G401.6 (cell line): ENCODE measurements around the gene MAP3K1.

Source experiments
- FAIRE-seq: peaks from 2 replicates; lab custom pipeline; 2012; peaks lifted over from hg19 to GRCh38; lab: Jason Lieb, UNC

MAP3K1 gene

GRCh38 chr5:56849671-56850070, 34.3 kb downstream of the MAP3K1 start:
- no peak for FAIRE-seq

GRCh38 chr5:56850423-56850822, 35.1 kb downstream of the MAP3K1 start:
- no peak for FAIRE-seq

GRCh38 chr5:56851258-56851941, 36.1 kb downstream of the MAP3K1 start:
- no peak for FAIRE-seq

GRCh38 chr5:56852228-56853000, 37.1 kb downstream of the MAP3K1 start:
- FAIRE-seq = no peak

GRCh38 chr5:56853698-56854097, 38.3 kb downstream of the MAP3K1 start:
- no peak for FAIRE-seq

GRCh38 chr5:56854920-56855319, 39.6 kb downstream of the MAP3K1 start:
- no peak for FAIRE-seq

GRCh38 chr5:56856541-56857178, 41.3 kb downstream of the MAP3K1 start:
- no peak for FAIRE-seq

- no peak for FAIRE-seq
Observed at GRCh38 chr5:56858777-56859442, 43.6 kb downstream of the MAP3K1 start.

GRCh38 chr5:56861893-56862485, 46.6 kb downstream of the MAP3K1 start:
- FAIRE-seq = no peak

- no peak for FAIRE-seq
Observed at GRCh38 chr5:56862909-56863308, 47.6 kb downstream of the MAP3K1 start.

GRCh38 chr5:56871777-56872176, 56.4 kb downstream of the MAP3K1 start:
- no peak for FAIRE-seq

GRCh38 chr5:56873056-56873455, 57.7 kb downstream of the MAP3K1 start:
- FAIRE-seq = no peak

- FAIRE-seq = no peak
Observed at GRCh38 chr5:56876327-56876726, 61.0 kb downstream of the MAP3K1 start.

GRCh38 chr5:56881571-56881970, 66.2 kb downstream of the MAP3K1 start:
- FAIRE-seq = no peak

- FAIRE-seq = no peak
Observed at GRCh38 chr5:56893251-56893951, 78.1 kb downstream of the MAP3K1 start.

- FAIRE-seq = no peak
Observed at GRCh38 chr5:56896763-56897162, 81.4 kb downstream of the MAP3K1 start.

- no peak for FAIRE-seq
Observed at GRCh38 chr5:56898213-56898612, 82.9 kb downstream of the MAP3K1 start.

GRCh38 chr5:56900395-56900794, 85.0 kb downstream of the MAP3K1 start:
- FAIRE-seq = no peak

GRCh38 chr5:56900858-56901578, 85.7 kb downstream of the MAP3K1 start:
- FAIRE-seq = peak; percentile 68

GRCh38 chr5:56908942-56909293, 93.6 kb downstream of the MAP3K1 start:
- no peak for FAIRE-seq
